Mesenchymal stem cell (in vitro differentiated cells and primary cell): Measurements from ENCODE around the gene SDR9C7.

Experiments used
- DNase-seq: peaks from one replicate; pipeline ENCODE4 v3.0.0-alpha.2; 2013
- H2AFZ ChIP-seq: one replicate; pipeline ENCODE4 v1.6.1; 2013; ENCODE audit warnings: low read depth, mild to moderate bottlenecking, control low read depth, inconsistent platforms, low read length, moderate library complexity
- H2AK5ac ChIP-seq: 2 replicates; pipeline ENCODE4 v1.6.1; 2013; ENCODE audit warnings: low read length, moderate library complexity, mild to moderate bottlenecking, inconsistent platforms; ENCODE audit not compliant: severe bottlenecking
- H2BK120ac ChIP-seq: one replicate; pipeline ENCODE4 v1.6.1; 2013; ENCODE audit warnings: low read depth, mild to moderate bottlenecking, inconsistent platforms, low read length, moderate library complexity
- H2BK12ac ChIP-seq, 2 experiments: one replicate each; pipeline ENCODE4 v1.6.1; 2013; ENCODE audit warnings: inconsistent platforms in 2 of 2, low read length in 2 of 2, mild to moderate bottlenecking in 2 of 2, moderate library complexity in 2 of 2, control low read depth in 1 of 2
- H2BK15ac ChIP-seq: one replicate; pipeline ENCODE4 v1.6.1; 2013; ENCODE audit warnings: mild to moderate bottlenecking, low read depth, inconsistent platforms; ENCODE audit not compliant: poor library complexity, severe bottlenecking
- H2BK5ac ChIP-seq: 2 replicates; pipeline ENCODE4 v1.6.1; 2013; ENCODE audit warnings: low read depth, mild to moderate bottlenecking, low read length, control low read depth, inconsistent platforms; ENCODE audit not compliant: poor library complexity, severe bottlenecking
- H3K14ac ChIP-seq, 2 experiments: one replicate each; pipeline ENCODE4 v1.6.1; 2013; ENCODE audit warnings: inconsistent platforms in 2 of 2, low read length in 2 of 2, control low read depth in 1 of 2, mild to moderate bottlenecking in 1 of 2, moderate library complexity in 1 of 2
- H3K18ac ChIP-seq, 2 experiments: one replicate each; pipeline ENCODE4 v1.6.1; 2013; ENCODE audit warnings: inconsistent platforms in 2 of 2, low read length in 2 of 2, control low read depth in 1 of 2, low read depth in 1 of 2, mild to moderate bottlenecking in 1 of 2
- H3K23ac ChIP-seq, 2 experiments: one replicate each; pipeline ENCODE4 v1.6.1; 2013; ENCODE audit warnings: inconsistent platforms in 2 of 2, low read length in 2 of 2, mild to moderate bottlenecking in 2 of 2, moderate library complexity in 2 of 2, control low read depth in 1 of 2
- H3K27ac ChIP-seq: 2 replicates; pipeline ENCODE4 v1.5.1; 2013; ENCODE audit warnings: mild to moderate bottlenecking, moderate library complexity, low read length, control low read depth, inconsistent platforms; ENCODE audit not compliant: poor library complexity, severe bottlenecking
- H3K27me3 ChIP-seq, 2 experiments: 2 replicates each; pipeline versions ENCODE4 v1.6.1 to v1.7.0; 2013; ENCODE audit warnings: low read length in 2 of 2, mild to moderate bottlenecking in 2 of 2, moderate library complexity in 2 of 2, control low read depth in 1 of 2, inconsistent platforms in 1 of 2; ENCODE audit not compliant: control insufficient read depth in 1 of 2, insufficient read depth in 1 of 2
- H3K36me3 ChIP-seq, 2 experiments: 2 replicates each; pipeline versions ENCODE4 v1.6.1 to v1.7.0; 2013; ENCODE audit warnings: low read length in 2 of 2, control low read depth in 1 of 2, inconsistent platforms in 1 of 2, low read depth in 1 of 2, mild to moderate bottlenecking in 1 of 2; ENCODE audit not compliant: insufficient read depth in 2 of 2, control insufficient read depth in 1 of 2
- H3K4ac ChIP-seq, 2 experiments: one replicate each; pipeline ENCODE4 v1.6.1; 2013; ENCODE audit warnings: inconsistent platforms in 2 of 2, low read length in 2 of 2, mild to moderate bottlenecking in 2 of 2, moderate library complexity in 2 of 2, control low read depth in 1 of 2, low read depth in 1 of 2
- H3K4me1 ChIP-seq: 2 replicates; pipeline ENCODE4 v1.6.1; 2013; ENCODE audit warnings: low read depth, low read length, control low read depth; ENCODE audit not compliant: control insufficient read depth, insufficient read depth
- H3K4me2 ChIP-seq: 2 replicates; pipeline ENCODE4 v1.6.1; 2013; ENCODE audit warnings: low read length, mild to moderate bottlenecking, inconsistent platforms; ENCODE audit not compliant: poor library complexity, severe bottlenecking
- H3K4me3 ChIP-seq, 2 experiments: 2 replicates each; pipeline versions ENCODE4 v1.5.1 to v1.7.0; 2013; ENCODE audit warnings: low read length in 2 of 2, mild to moderate bottlenecking in 2 of 2, control low read depth in 1 of 2, low read depth in 1 of 2; ENCODE audit not compliant: insufficient read depth in 1 of 2
- H3K79me1 ChIP-seq: replicated peaks from 2 replicates; pipeline ENCODE4 v1.6.1; 2013; ENCODE audit warnings: mild to moderate bottlenecking, control low read depth, low read length, inconsistent platforms; ENCODE audit not compliant: poor library complexity, severe bottlenecking
- H3K9ac ChIP-seq: 2 replicates; pipeline ENCODE4 v1.7.0; 2013; ENCODE audit warnings: mild to moderate bottlenecking, low read length, moderate library complexity
- H3K9me3 ChIP-seq: 2 replicates; pipeline ENCODE4 v1.7.0; 2013; ENCODE audit warnings: mild to moderate bottlenecking, low read length; ENCODE audit not compliant: control insufficient read depth
- H4K8ac ChIP-seq: one replicate; pipeline ENCODE4 v1.6.1; 2013; ENCODE audit warnings: inconsistent platforms, mild to moderate bottlenecking, low read length, moderate library complexity
- H4K91ac ChIP-seq: one replicate; pipeline ENCODE4 v1.6.1; 2013; ENCODE audit warnings: mild to moderate bottlenecking, low read length, inconsistent platforms
- WGBS: methylation state at CpG from one replicate; pipeline ENCODE4 v1.1.7; 2013; ENCODE audit warnings: mixed read lengths; 5-methylcytosine and 5-hydroxymethylcytosine counted together

SDR9C7 gene

GRCh38 chr12:56916996-56917333, 17.2 kb downstream of the SDR9C7 start:
- Histone ChIP-seq H3K27me3 (peaks cover 12 to 24% of the 10 kb centered on the region in 2 experiments), H2BK15ac (no peak overlapping the region), H3K27ac (no peak overlapping the region), H3K79me1 (no peaks in the 10 kb centered on the region), H3K36me3 (no peaks in the 10 kb centered on the region), H3K4me3 (no peak overlapping the region), H3K14ac (no peak overlapping the region), H3K4me2 (no peak overlapping the region), H3K18ac (no peak overlapping the region), H3K9ac (no peak overlapping the region), H2BK120ac (no peak overlapping the region), H2AK5ac (no peak overlapping the region), H4K91ac (no peak overlapping the region), H2BK5ac (no peak overlapping the region), H3K23ac (no peak overlapping the region), H2AFZ (no peak overlapping the region), H2BK12ac (no peak overlapping the region), H3K4me1 (no peaks in the 10 kb centered on the region), H3K4ac (no peak overlapping the region), H4K8ac (no peak overlapping the region), H3K9me3 (peaks cover 7% of the 10 kb centered on the region)
- WGBS: 97% methylated on average over 1 of the region's 1 CpG
- DNase-seq: no peak

- Histone ChIP-seq H4K91ac (no peak overlapping the region), H3K27me3 (peaks cover 14 to 22% of the 10 kb centered on the region in 2 experiments), H2AFZ (no peak overlapping the region), H2AK5ac (no peak overlapping the region), H3K4me3 (no peak overlapping the region), H3K4me1 (no peaks in the 10 kb centered on the region), H2BK15ac (no peak overlapping the region), H3K9me3 (peaks cover 7% of the 10 kb centered on the region), H2BK12ac (no peak overlapping the region), H2BK5ac (no peak overlapping the region), H3K79me1 (no peaks in the 10 kb centered on the region), H3K23ac (no peak overlapping the region), H3K14ac (no peak overlapping the region), H3K27ac (no peak overlapping the region), H3K36me3 (no peaks in the 10 kb centered on the region), H2BK120ac (no peak overlapping the region), H3K4ac (no peak overlapping the region), H4K8ac (no peak overlapping the region), H3K9ac (no peak overlapping the region), H3K18ac (no peak overlapping the region), H3K4me2 (no peak overlapping the region)
- 66% methylated on average over 4 of the region's 4 CpGs for WGBS
- DNase-seq: no peak
Observed at GRCh38 chr12:56916296-56916995, 17.8 kb downstream of the SDR9C7 start.

GRCh38 chr12:56914724-56915123, 19.5 kb downstream of the SDR9C7 start:
- Histone ChIP-seq H3K18ac (no peak overlapping the region), H2BK12ac (no peak overlapping the region), H2AK5ac (no peak overlapping the region), H3K23ac (no peak overlapping the region), H3K9ac (no peak overlapping the region), H2AFZ (no peak overlapping the region), H3K4me3 (no peak overlapping the region), H2BK15ac (no peak overlapping the region), H3K4me1 (no peaks in the 10 kb centered on the region), H2BK120ac (no peak overlapping the region), H3K4me2 (no peak overlapping the region), H3K4ac (no peak overlapping the region), H3K9me3 (peaks cover 14% of the 10 kb centered on the region), H3K14ac (no peak overlapping the region), H2BK5ac (no peak overlapping the region), H3K36me3 (no peaks in the 10 kb centered on the region), H4K91ac (no peak overlapping the region), H3K27me3 (peaks cover 15 to 27% of the 10 kb centered on the region in 2 experiments), H4K8ac (no peak overlapping the region), H3K79me1 (no peaks in the 10 kb centered on the region), H3K27ac (no peak overlapping the region)
- WGBS: 90% methylated on average over 3 of the region's 3 CpGs
- DNase-seq: no peak

GRCh38 chr12:56914256-56914655, 20.0 kb downstream of the SDR9C7 start:
- Histone ChIP-seq H3K4me1 (no peaks in the 10 kb centered on the region), H3K79me1 (no peaks in the 10 kb centered on the region), H3K27ac (no peak overlapping the region), H3K14ac (no peak overlapping the region), H3K9me3 (peaks cover 18% of the 10 kb centered on the region), H4K91ac (no peak overlapping the region), H2BK5ac (no peak overlapping the region), H2AK5ac (no peak overlapping the region), H3K4ac (no peak overlapping the region), H2BK15ac (no peak overlapping the region), H2BK12ac (no peak overlapping the region), H2AFZ (no peak overlapping the region), H3K9ac (no peak overlapping the region), H3K4me3 (no peak overlapping the region), H3K18ac (no peak overlapping the region), H4K8ac (no peak overlapping the region), H3K23ac (no peak overlapping the region), H3K36me3 (no peaks in the 10 kb centered on the region), H2BK120ac (no peak overlapping the region), H3K27me3 (peaks cover 15 to 27% of the 10 kb centered on the region in 2 experiments), H3K4me2 (no peak overlapping the region)
- no peak for DNase-seq
